Naive thymus-derived CD4-positive, alpha-beta T cell (primary cell): ENCODE data around the gene REX1BD. TPM values are rescaled to one million over a fixed set of nuclear protein-coding genes. Genes with fewer than 3 reads are reported as not detected.
A peak's percentile ranks its signal among the peaks of the same experiment; 100 is the strongest.
"Not testable (repeated sequence)": the region's sequence is repeated elsewhere in the genome, so short reads cannot be mapped to it uniquely, and the experiment has no call there.

ENCODE experiments used
- ATAC-seq: fragments of 150-1000 bp; cut with Tn5 transposase; 2 replicates; pipeline ENCODE4 v1.10.0; 2021; ENCODE audit warnings: mild to moderate bottlenecking, moderate library complexity
- CTCF ChIA-PET: fragments of 350-600 bp; sonication (Branson Sonifier 250); formaldehyde crosslinking; loops from one replicate; lab custom pipeline; 2021; ENCODE audit warnings: antibody characterized with exemption; lab: Charles Lee
- POLR2A ChIA-PET: fragments of 350-600 bp; sonication (Branson Sonifier 250); formaldehyde crosslinking; loops from one replicate; lab custom pipeline; 2021; ENCODE audit warnings: antibody characterized with exemption, inconsistent platforms; lab: Charles Lee
- DNase-seq, 9 donors: peaks; one replicate each; pipeline versions ENCODE4 v3.0.0 to v3.0.0-alpha.2; 2020 to 2022; ENCODE audit warnings: mixed read lengths in 1 of 9
- H3K27ac ChIP-seq: one replicate; pipeline ENCODE4 v1.7.0; 2013; ENCODE audit warnings: mild to moderate bottlenecking, low read depth, low read length, moderate library complexity
- H3K27me3 ChIP-seq, 2 donors: one replicate each; pipeline ENCODE4 v1.7.0; 2013; ENCODE audit warnings: low read length in 2 of 2, mild to moderate bottlenecking in 2 of 2, moderate library complexity in 2 of 2; ENCODE audit not compliant: control insufficient read depth in 2 of 2, insufficient read depth in 2 of 2
- H3K36me3 ChIP-seq, 3 experiments: 1 replicate in 2 of 3; 2 replicates in 1 of 3; pipeline ENCODE4 v1.7.0; 2013; ENCODE audit warnings: low read length in 3 of 3, mild to moderate bottlenecking in 3 of 3, moderate library complexity in 1 of 3; ENCODE audit not compliant: insufficient read depth in 3 of 3, control insufficient read depth in 2 of 3
- H3K4me1 ChIP-seq, 2 donors: one replicate each; pipeline ENCODE4 v1.7.0; 2013; ENCODE audit warnings: low read length in 2 of 2, mild to moderate bottlenecking in 2 of 2, moderate library complexity in 1 of 2; ENCODE audit not compliant: control insufficient read depth in 2 of 2, insufficient read depth in 2 of 2
- H3K4me3 ChIP-seq: 2 replicates; pipeline ENCODE4 v1.7.0; 2013; ENCODE audit warnings: mild to moderate bottlenecking, low read length
- H3K9me3 ChIP-seq, 3 experiments: 1 replicate in 2 of 3; 2 replicates in 1 of 3; pipeline ENCODE4 v1.7.0; 2013; ENCODE audit warnings: low read length in 3 of 3; ENCODE audit not compliant: control insufficient read depth in 2 of 3
- H3K27ac Mint-ChIP-seq, 9 donors: one replicate each; pipeline ENCODE4 v1.8.0; 2020 to 2022; ENCODE audit warnings: mixed read lengths in 9 of 9, mild to moderate bottlenecking in 8 of 9, moderate library complexity in 5 of 9, inconsistent platforms in 2 of 9
- H3K27me3 Mint-ChIP-seq, 5 donors: one replicate each; pipeline ENCODE4 v1.8.0; 2021 to 2022; ENCODE audit warnings: mixed read lengths in 5 of 5, mild to moderate bottlenecking in 1 of 5
- H3K36me3 Mint-ChIP-seq, 5 donors: one replicate each; pipeline ENCODE4 v1.8.0; 2020 to 2022; ENCODE audit warnings: mixed read lengths in 5 of 5, mild to moderate bottlenecking in 3 of 5, inconsistent platforms in 1 of 5
- H3K4me1 Mint-ChIP-seq, 7 donors: one replicate each; pipeline ENCODE4 v1.8.0; 2020 to 2022; ENCODE audit warnings: mixed read lengths in 7 of 7, mild to moderate bottlenecking in 3 of 7, inconsistent platforms in 1 of 7
- H3K4me3 Mint-ChIP-seq, 10 donors: one replicate each; pipeline ENCODE4 v1.8.0; 2020 to 2022; ENCODE audit warnings: mild to moderate bottlenecking in 10 of 10, mixed read lengths in 10 of 10, moderate library complexity in 6 of 10, inconsistent platforms in 2 of 10
- H3K9me3 Mint-ChIP-seq, 11 donors: one replicate each; pipeline ENCODE4 v1.8.0; 2020 to 2022; ENCODE audit warnings: mixed read lengths in 11 of 11, mild to moderate bottlenecking in 4 of 11, inconsistent platforms in 1 of 11, moderate library complexity in 1 of 11
- intact Hi-C, 2 donors: fragments of 100-400 bp; cut with micrococcal nuclease; formaldehyde crosslinking; loops; one replicate each; pipeline ENCODE4 v1.15.1; 2023
- polyA plus RNA-seq, 2 donors: library from polyadenylated mRNA; unstranded; fragments of 300-500 nt; fragmentation: Illumina TruSeq; gene quantifications; one replicate each; pipeline ENCODE4 v1.2.3, GENCODE V29; 2021
- total RNA-seq, 6 experiments: library from RNA in 5 of 6; stranded (reverse) in 5 of 6; gene quantifications; 1 replicate in 5 of 6; 2 replicates in 1 of 6; pipeline ENCODE4 v1.2.3 and lab custom pipeline; 2021 to 2026

The REX1BD gene
- total RNA-seq (100 to 1,000 TPM in 4 of 5 experiments, 10 to 100 TPM in 1; 83.9 to 152 (median 116) TPM), polyA plus RNA-seq (100 to 1,000 TPM; 164 to 197 TPM), total RNA-seq (lab: John Stamatoyannopoulos, UW) (46.6 reads per million, percentile 69 among the genes with 10 or more reads in this experiment)

DNA sequence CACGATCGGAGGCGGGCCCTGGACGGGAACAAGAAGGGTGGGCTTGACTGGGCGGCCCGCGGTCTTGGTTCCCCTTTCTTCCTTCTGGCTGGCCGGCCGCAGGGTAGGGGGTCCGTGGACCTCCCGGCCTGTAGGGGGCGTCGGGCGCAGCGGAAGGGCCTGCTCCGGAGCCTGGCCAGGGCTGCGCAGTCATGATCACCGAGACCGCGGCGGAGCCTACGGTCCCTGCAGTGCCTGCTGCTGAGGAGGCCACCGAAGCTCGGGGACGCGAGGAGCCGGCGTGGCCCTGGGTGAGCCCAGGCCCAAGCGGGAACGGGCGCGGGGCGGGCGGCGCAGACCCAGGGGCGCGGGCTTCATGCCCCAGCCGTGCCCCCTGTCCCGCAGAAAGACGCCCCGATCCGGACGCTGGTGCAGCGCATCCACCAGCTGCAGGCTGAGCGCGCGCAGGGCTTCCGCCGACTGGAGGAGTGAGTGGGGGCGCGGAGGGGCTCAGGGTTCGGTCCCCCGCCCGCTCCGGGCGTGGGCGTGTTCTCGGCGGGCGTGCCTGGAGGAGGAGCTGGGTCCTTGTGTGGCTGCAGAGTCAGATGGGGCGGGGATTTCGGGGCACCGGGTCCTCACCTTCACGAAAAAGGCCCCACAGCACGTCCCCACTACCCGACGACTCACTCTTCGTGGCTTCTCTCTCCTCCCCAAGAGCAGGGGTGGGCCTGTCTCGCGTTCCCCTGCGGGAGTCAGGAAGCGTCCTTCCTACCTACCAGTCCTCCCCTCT lies at the start of gene REX1BD:
Gene REX1BD (plus strand): TSS at position 188 of the 769 bp plus-strand sequence. CDS start 4 bp downstream, at position 192.
- DNase-seq (peak; percentile 77 to 92 (median 89)), ATAC-seq (peak; percentile 89)
- peaks cover 20 to 56% (median 42%) of the 10 kb centered on the region in 7 donors for H3K4me1 Mint-ChIP-seq
- H3K27ac ChIP-seq, result peak within 1 kb of the TSS; percentile 88
- ChIA-PET CTCF (interaction anchor here (0.7 to 2.2 kb wide), 12 partner anchors 16 to 324 kb away, joined by 3 to 10 read pairs (median 4); partner anchors contain the start of genes KXD1 and UBA52), POLR2A (interaction anchor here (0.6 to 2.9 kb wide), 18 partner anchors 13 to 332 kb away, joined by 3 to 47 read pairs (median 6); partner anchors contain the start of genes COPE, DDX49, ELL and FKBP8)
- H3K27me3 Mint-ChIP-seq, result peaks cover 0 to 3% (median 0%) of the 10 kb centered on the region in 5 donors
- intact Hi-C loops, result loop anchor here (1.0 to 10.0 kb wide), 16 partner anchors 17 to 331 kb away; partner anchors contain the start of genes COPE (in 2 of the 2), CRTC1 (in 2 of the 2), DDX49 (in 2 of the 2) and ELL (in 2 of the 2)
- H3K9me3 ChIP-seq, result no peaks in the 10 kb centered on the region
- H3K4me3 ChIP-seq, result peak within 1 kb of the TSS; percentile 72
- peak within 1 kb of the TSS; percentile 89 to 96 (median 93) for H3K27ac Mint-ChIP-seq
- H3K36me3 Mint-ChIP-seq, result peaks cover 0 to 18% (median 0%) of the 10 kb centered on the region in 5 donors
- H3K36me3 ChIP-seq, result peaks cover 0 to 7% (median 0%) of the 10 kb centered on the region in 3 experiments
- no peaks in the 10 kb centered on the region for H3K27me3 ChIP-seq
- H3K4me3 Mint-ChIP-seq, result peak within 1 kb of the TSS; percentile 80 to 95 (median 92)
- H3K4me1 ChIP-seq, result peaks cover 18 to 33% of the 10 kb centered on the region in 2 donors
- peaks cover 0 to 2% (median 0%) of the 10 kb centered on the region in 11 donors for H3K9me3 Mint-ChIP-seq

DNA sequence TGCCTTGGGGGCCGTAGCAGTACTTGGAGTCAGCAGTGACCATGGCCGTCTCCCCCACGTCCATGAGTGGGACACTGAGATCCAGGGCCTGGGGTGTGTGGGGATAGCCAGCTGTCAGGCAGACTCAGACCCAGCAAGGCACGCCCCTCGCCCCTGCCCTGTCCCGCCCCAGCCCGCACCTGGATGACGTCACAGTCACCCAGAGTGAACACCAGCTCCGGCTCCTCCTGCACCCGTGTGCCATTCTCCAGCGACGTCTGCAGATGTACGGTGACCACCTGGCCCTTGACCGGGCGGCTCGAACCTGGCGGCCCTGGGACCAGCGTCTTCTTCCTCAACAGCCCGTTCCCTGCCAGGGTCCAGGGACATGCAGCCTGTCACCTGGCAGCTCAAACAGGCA lies 49.2 kb upstream of the REX1BD start:
- Histone ChIP-seq H3K27me3 (no peaks in the 10 kb centered on the region), H3K4me3 (no peak overlapping the region), H3K4me1 (peaks cover 14 to 16% of the 10 kb centered on the region in 2 donors), H3K36me3 (peaks cover 0 to 57% (median 7%) of the 10 kb centered on the region in 3 experiments), H3K9me3 (no peaks in the 10 kb centered on the region), H3K27ac (no peak overlapping the region)
- Mint-ChIP-seq H3K36me3 (peaks cover 3 to 19% (median 5%) of the 10 kb centered on the region in 5 donors), H3K4me3 (no peak overlapping the region), H3K27me3 (no peaks in the 10 kb centered on the region), H3K4me1 (peaks cover 13 to 27% (median 22%) of the 10 kb centered on the region in 7 donors), H3K27ac (no peak overlapping the region), H3K9me3 (no peaks in the 10 kb centered on the region)
- ATAC-seq (no peak), DNase-seq (no peak)
- ChIA-PET CTCF (interaction anchor here (0.8 kb wide), 1 partner anchor 19 kb away, joined by 5 read pairs; no protein-coding TSS in a partner anchor), POLR2A (no interaction called here)
- intact Hi-C loops, result no loop called here

DNA sequence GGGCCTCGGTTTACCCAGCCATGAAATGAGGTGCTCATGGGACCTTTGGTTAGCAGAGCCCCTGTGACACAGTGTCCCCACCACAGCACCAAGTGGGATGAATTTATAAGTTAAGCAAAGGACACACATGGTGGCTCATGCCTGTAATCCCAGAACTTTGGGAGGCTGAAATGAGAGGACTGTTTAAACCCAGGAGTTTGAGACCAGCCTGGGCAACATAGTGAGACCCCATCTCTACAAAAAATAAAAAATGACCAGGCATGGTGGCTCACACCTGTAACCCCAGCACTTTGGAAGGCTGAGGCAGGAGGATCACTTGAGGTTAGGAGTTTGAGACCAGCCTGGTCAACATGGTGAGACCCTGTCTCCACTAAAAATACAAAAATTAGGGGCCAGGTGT lies 48.4 kb upstream of the REX1BD start:
- Mint-ChIP-seq H3K27ac (peak overlapping the region in 2 of 9 donors; percentile 38 to 45), H3K4me3 (peak overlapping the region in 1 of 10 donors; percentile 5), H3K36me3 (peaks cover 3 to 19% (median 5%) of the 10 kb centered on the region in 5 donors), H3K4me1 (peaks cover 14 to 31% (median 26%) of the 10 kb centered on the region in 7 donors)
- POLR2A ChIA-PET, result interaction anchor here (0.7 kb wide), 1 partner anchor 32 kb away, joined by 5 read pairs; the partner anchor contains the start of gene UBA52
- H3K27ac ChIP-seq, H3K4me3 ChIP-seq, H3K9me3 ChIP-seq, H3K9me3 Mint-ChIP-seq, H3K27me3 Mint-ChIP-seq, ATAC-seq, H3K27me3 ChIP-seq, DNase-seq, CTCF ChIA-PET: not testable (repeated sequence)
- H3K36me3 ChIP-seq, result peaks cover 0 to 54% (median 7%) of the 10 kb centered on the region in 3 experiments
- intact Hi-C loops, result loop anchor here in 1 of 2 donors (5.0 kb wide), 1 partner anchor 97 kb away; the partner anchor contains the start of gene KLHL26
- peaks cover 15 to 16% of the 10 kb centered on the region in 2 donors for H3K4me1 ChIP-seq

DNA sequence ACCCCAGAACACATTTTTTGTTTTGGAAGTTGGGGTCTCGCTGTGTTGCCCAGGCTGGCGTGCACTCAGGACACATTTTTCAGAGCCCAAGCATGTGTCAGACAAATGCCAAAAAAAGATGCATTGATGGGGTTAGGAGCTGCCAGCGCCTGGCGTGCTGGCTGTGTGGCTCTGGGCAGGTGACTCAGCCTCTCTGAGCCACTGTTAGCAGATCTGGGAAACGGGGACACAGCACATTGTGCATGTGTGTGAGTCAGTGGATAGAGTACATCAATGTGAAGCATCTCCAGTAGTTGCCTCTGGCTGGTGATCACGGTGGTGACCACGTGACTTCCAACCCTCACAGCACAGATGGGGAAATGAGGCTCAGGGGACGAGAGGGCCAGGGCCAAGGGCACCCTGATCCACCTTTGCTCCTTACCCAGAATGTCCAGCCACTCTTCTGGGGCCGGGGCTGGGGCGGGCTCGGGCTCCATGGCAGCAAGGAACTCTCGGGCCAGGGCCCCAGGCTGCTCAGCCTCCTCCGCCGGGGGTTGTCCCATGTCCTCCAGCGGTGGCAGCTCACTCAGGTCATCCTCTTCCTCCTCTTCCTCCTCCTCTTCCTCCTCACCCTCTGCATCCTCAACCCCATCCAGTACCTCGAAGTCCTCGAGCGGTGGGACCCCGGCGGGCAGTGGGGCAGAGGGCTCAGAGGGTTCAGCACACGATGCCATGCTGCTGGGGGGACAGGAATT lies 47.2 kb upstream of the REX1BD start:
- ChIA-PET POLR2A (interaction anchor here (0.7 to 2.0 kb wide), 4 partner anchors 16 to 47 kb away, joined by 3 to 12 read pairs (median 10); partner anchors contain the start of genes ELL, KXD1, REX1BD and UBA52), CTCF (interaction anchor here (0.6 kb wide), 1 partner anchor 24 kb away, joined by 4 read pairs; no protein-coding TSS in a partner anchor)
- Mint-ChIP-seq H3K27me3 (no peaks in the 10 kb centered on the region), H3K9me3 (no peaks in the 10 kb centered on the region), H3K4me3 (peak overlapping the region in 9 of 10 donors; percentile 38 to 95 (median 65)), H3K27ac (peak overlapping the region; percentile 14 to 97 (median 66)), H3K36me3 (peaks cover 2 to 14% (median 4%) of the 10 kb centered on the region in 5 donors), H3K4me1 (peaks cover 14 to 31% (median 26%) of the 10 kb centered on the region in 7 donors)
- ATAC-seq (no peak), DNase-seq (no peak)
- Histone ChIP-seq H3K27ac (peak overlapping the region; percentile 87), H3K4me3 (no peak overlapping the region), H3K4me1 (peaks cover 15 to 16% of the 10 kb centered on the region in 2 donors), H3K27me3 (no peaks in the 10 kb centered on the region), H3K36me3 (peaks cover 0 to 44% (median 7%) of the 10 kb centered on the region in 3 experiments), H3K9me3 (no peaks in the 10 kb centered on the region)
- intact Hi-C loops, result loop anchor here in 1 of 2 donors (5.0 kb wide), 1 partner anchor 96 kb away; the partner anchor contains the start of gene KLHL26

DNA sequence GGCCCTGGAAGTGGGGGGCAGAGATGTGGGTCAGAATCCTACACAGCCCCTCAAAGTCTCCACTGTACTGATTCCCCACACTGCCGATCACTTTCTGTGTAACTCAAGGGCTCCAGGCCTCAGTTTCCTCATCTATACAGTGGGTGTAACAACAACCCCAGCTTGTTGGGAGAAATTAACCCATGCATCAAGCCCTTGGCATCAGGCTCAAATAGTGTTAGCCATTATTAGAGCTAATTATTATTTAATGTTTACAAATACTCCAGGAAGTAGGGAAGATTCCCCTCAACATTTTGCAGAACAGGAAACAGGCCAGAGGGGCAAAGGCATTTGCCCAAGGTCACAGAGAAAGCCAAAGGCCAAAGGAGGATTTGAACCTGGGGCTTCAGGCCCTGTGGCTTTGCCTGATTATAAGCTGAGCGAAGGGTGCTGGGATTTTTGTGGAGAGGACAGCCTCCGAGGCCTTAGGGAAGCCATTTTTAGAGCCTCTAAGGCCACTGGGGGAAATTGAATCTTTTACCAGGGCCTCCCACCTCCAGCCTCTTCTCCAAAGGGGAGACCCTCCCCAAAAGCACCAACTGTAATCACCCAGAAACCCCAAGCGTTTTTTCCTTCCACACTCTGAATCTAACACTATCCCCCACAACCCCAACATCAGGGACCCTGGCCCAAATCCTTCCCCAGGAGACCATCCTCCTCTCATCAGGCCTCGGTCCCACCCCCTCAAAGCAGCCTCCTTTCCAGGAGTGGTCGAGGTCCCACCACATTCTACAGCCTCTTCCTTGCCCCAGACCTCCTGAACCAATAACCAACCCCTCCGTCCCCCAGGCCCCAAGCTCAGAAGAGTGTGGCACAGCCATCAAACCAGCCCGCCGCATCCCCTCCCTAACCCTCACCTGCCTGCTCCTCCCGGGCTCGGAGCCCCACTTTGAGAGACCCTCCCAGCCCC lies 46.3 kb upstream of the REX1BD start:
- no peak for ATAC-seq
- peak overlapping the region; percentile 75 to 97 (median 93) for H3K27ac Mint-ChIP-seq
- H3K36me3 Mint-ChIP-seq, result peaks cover 0 to 9% (median 0%) of the 10 kb centered on the region in 5 donors
- Histone ChIP-seq H3K9me3 (no peaks in the 10 kb centered on the region), H3K36me3 (peaks cover 0 to 35% (median 3%) of the 10 kb centered on the region in 3 experiments), H3K27me3 (no peaks in the 10 kb centered on the region), H3K4me1 (peaks cover 15 to 16% of the 10 kb centered on the region in 2 donors), H3K27ac (peak overlapping the region; percentile 87), H3K4me3 (peak overlapping the region; percentile 68)
- ChIA-PET POLR2A (interaction anchor here (0.6 to 2.0 kb wide), 13 partner anchors 9 to 379 kb away, joined by 3 to 12 read pairs (median 3); partner anchors contain the start of genes ELL, KXD1, REX1BD and UBA52), CTCF (interaction anchor here (0.6 to 2.5 kb wide), 3 partner anchors 22 to 46 kb away, joined by 3 to 9 read pairs (median 3); no protein-coding TSS in a partner anchor)
- no peaks in the 10 kb centered on the region for H3K27me3 Mint-ChIP-seq
- H3K4me3 Mint-ChIP-seq, result peak overlapping the region; percentile 84 to 97 (median 90)
- intact Hi-C loops, result loop anchor here in 1 of 2 donors (5.0 kb wide), 1 partner anchor 95 kb away; the partner anchor contains the start of gene KLHL26
- no peaks in the 10 kb centered on the region for H3K9me3 Mint-ChIP-seq
- peaks cover 14 to 31% (median 26%) of the 10 kb centered on the region in 7 donors for H3K4me1 Mint-ChIP-seq
- DNase-seq, result no peak
